ENCODE measurements around the gene NDUFB10. TPM values are rescaled to one million over a fixed set of nuclear protein-coding genes. Genes with fewer than 3 reads are reported as not detected.
"Not testable (repeated sequence)": the region's sequence is repeated elsewhere in the genome, so short reads cannot be mapped to it uniquely, and the experiment has no call there.

Gene NDUFB10
- total RNA-seq, 1 donor from 2014 or later: 128 TPM

- Mint-ChIP-seq H3K27ac (ENCODE audit: unreplicated experiment) (no peak overlapping the region), H3K9me3 (peaks cover 2% of the 10 kb centered on the region), H3K27me3 (ENCODE audit: low read depth) (no peaks in the 10 kb centered on the region), H3K36me3 (ENCODE audit: low read depth) (no peaks in the 10 kb centered on the region), H3K4me1 (peaks cover 5% of the 10 kb centered on the region), H3K4me3 (no peak overlapping the region)
- no peak for TF ChIP-seq CTCF (conservative IDR thresholded peaks at IDR 0.05)
- no peak for DNase-seq (ENCODE audit: low read depth, low spot score)
These were observed 5.6 kb upstream of the NDUFB10 start for GRCh38 chr16:1953734-1954133.

GRCh38 chr16:1957434-1958142, 1.8 kb upstream of the NDUFB10 start:
- Mint-ChIP-seq H3K27me3 (ENCODE audit: low read depth) (peaks cover 10% of the 10 kb centered on the region), H3K4me1 (peaks cover 32% of the 10 kb centered on the region), H3K4me3 (peak overlapping the region; percentile 37), H3K36me3 (ENCODE audit: low read depth) (peaks cover 11% of the 10 kb centered on the region)
- DNase-seq (ENCODE audit: low read depth, low spot score); H3K27ac Mint-ChIP-seq (ENCODE audit: unreplicated experiment); H3K9me3 Mint-ChIP-seq: not testable (repeated sequence)

- not testable (repeated sequence) for H3K27ac Mint-ChIP-seq (ENCODE audit: unreplicated experiment); H3K9me3 Mint-ChIP-seq; DNase-seq (ENCODE audit: low read depth, low spot score); H3K4me3 Mint-ChIP-seq
- Mint-ChIP-seq H3K27me3 (ENCODE audit: low read depth) (peaks cover 10% of the 10 kb centered on the region), H3K4me1 (peaks cover 33% of the 10 kb centered on the region), H3K36me3 (ENCODE audit: low read depth) (peaks cover 15% of the 10 kb centered on the region)
These were observed 1.2 kb upstream of the NDUFB10 start for GRCh38 chr16:1958143-1958491.

GRCh38 chr16:1958715-1959268, 546 bp upstream of the NDUFB10 start:
- Mint-ChIP-seq H3K27me3 (ENCODE audit: low read depth) (peaks cover 10% of the 10 kb centered on the region), H3K4me3 (peak overlapping the region; percentile 90), H3K27ac (ENCODE audit: unreplicated experiment) (peak overlapping the region; percentile 93), H3K9me3 (no peaks in the 10 kb centered on the region), H3K4me1 (peaks cover 38% of the 10 kb centered on the region), H3K36me3 (ENCODE audit: low read depth) (peaks cover 20% of the 10 kb centered on the region)
- no peak for TF ChIP-seq CTCF (conservative IDR thresholded peaks at IDR 0.05)
- DNase-seq (ENCODE audit: low read depth, low spot score): no peak

GRCh38 chr16:1960665-1961630, 1.6 kb downstream of the NDUFB10 start:
- no peak overlapping the region for H3K27ac Mint-ChIP-seq (ENCODE audit: unreplicated experiment)
- no peak for DNase-seq (ENCODE audit: low read depth, low spot score)

More at GRCh38 chr16:1960665-1961630, 1.6 kb downstream of the NDUFB10 start:
- Mint-ChIP-seq H3K27me3 (ENCODE audit: low read depth) (peaks cover 15% of the 10 kb centered on the region), H3K4me1 (peaks cover 48% of the 10 kb centered on the region), H3K4me3 (peak overlapping the region; percentile 90), H3K36me3 (ENCODE audit: low read depth) (peaks cover 29% of the 10 kb centered on the region), H3K9me3 (no peaks in the 10 kb centered on the region)
- no peak for TF ChIP-seq CTCF (conservative IDR thresholded peaks at IDR 0.05)

Data from neural crest cell (in vitro differentiated cells).